Activated naive CD8-positive, alpha-beta T cell treated with anti-CD3 and anti-CD28 coated beads, Interleukin-2, amount 50 U/mL, for 24 hours (primary cell): Measurements from ENCODE around the gene WDR31.
"Not testable (repeated sequence)": the region's sequence is repeated elsewhere in the genome, so short reads cannot be mapped to it uniquely, and the experiment has no call there.

Source experiments
- ATAC-seq: fragments of 150-1000 bp; cut with Tn5 transposase; one replicate; pipeline ENCODE4 v1.10.0; 2021
- DNase-seq: peaks from one replicate; pipeline ENCODE4 v3.0.0; 2021
- H3K27ac Mint-ChIP-seq: one replicate; pipeline ENCODE4 v1.8.0; 2021; ENCODE audit warnings: mild to moderate bottlenecking, mixed read lengths
- H3K27me3 Mint-ChIP-seq: one replicate; pipeline ENCODE4 v1.8.0; 2021; ENCODE audit warnings: mixed read lengths
- H3K36me3 Mint-ChIP-seq: one replicate; pipeline ENCODE4 v1.8.0; 2021; ENCODE audit warnings: low read depth, mixed read lengths
- H3K4me1 Mint-ChIP-seq: one replicate; pipeline ENCODE4 v1.8.0; 2021; ENCODE audit warnings: mixed read lengths
- H3K4me3 Mint-ChIP-seq: one replicate; pipeline ENCODE4 v1.8.0; 2021; ENCODE audit warnings: mild to moderate bottlenecking, moderate library complexity, mixed read lengths
- H3K9me3 Mint-ChIP-seq: one replicate; pipeline ENCODE4 v1.8.0; 2021; ENCODE audit warnings: mixed read lengths

WDR31 gene

DNA sequence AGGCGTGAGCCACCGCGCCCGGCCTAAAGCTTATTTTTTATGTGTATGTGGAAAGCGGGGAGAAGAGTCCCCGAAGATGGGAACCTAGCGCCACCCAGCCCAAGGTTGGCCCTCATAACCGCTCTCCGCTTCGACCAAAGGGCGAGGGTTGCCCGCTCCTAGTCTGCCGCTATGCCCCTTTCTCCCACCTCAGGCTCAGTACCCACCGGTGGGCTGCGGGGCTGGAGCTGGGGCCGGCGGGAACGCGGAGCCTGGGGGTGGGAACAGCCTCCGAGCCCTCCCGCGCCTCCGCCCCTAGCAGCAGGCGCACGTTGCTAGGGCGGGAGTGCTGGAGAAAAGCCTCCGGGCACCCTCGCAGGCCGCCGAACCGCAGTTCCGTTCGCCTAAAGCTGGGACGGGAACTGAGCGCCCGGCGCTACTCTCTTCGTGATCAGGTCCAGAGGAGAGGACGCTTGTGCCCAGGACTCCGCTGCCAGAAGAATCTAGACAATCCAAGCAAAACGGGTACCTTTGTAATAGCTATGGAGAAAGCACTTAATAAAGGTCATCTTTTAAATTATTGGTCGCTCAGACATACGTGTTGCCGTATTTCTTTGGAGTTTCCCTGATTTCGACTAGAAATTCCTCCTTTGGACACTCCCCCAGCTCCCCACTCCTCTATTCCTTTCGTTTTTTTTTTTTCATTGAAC, at the start of gene WDR31:
Gene WDR31, minus strand, starts transcription at position 265 of the 689 bp plus-strand sequence. CDS start 8,253 bp downstream, outside the sequence.
- H3K36me3 Mint-ChIP-seq: no peaks in the 10 kb centered on the region
- H3K4me3 Mint-ChIP-seq: peak within 1 kb of the TSS; percentile 86
- H3K27ac Mint-ChIP-seq: peak within 1 kb of the TSS; percentile 53
- no peaks in the 10 kb centered on the region for H3K9me3 Mint-ChIP-seq
- peak; percentile 89 for DNase-seq
- no peaks in the 10 kb centered on the region for H3K27me3 Mint-ChIP-seq
- H3K4me1 Mint-ChIP-seq: peaks cover 35% of the 10 kb centered on the region
- peak; percentile 94 for ATAC-seq

- DNase-seq (no peak), ATAC-seq (no peak)
Measured at GRCh38 chr9:113389451-113389850, 49.4 kb upstream of the WDR31 start.

GRCh38 chr9:113388833-113389232, 48.8 kb upstream of the WDR31 start:
- Mint-ChIP-seq H3K27ac (no peak overlapping the region), H3K4me3 (no peak overlapping the region), H3K4me1 (no peaks in the 10 kb centered on the region), H3K36me3 (peaks cover 9% of the 10 kb centered on the region), H3K27me3 (no peaks in the 10 kb centered on the region), H3K9me3 (no peaks in the 10 kb centered on the region)
- DNase-seq: no peak
- no peak for ATAC-seq

More at GRCh38 chr9:113389451-113389850, 49.4 kb upstream of the WDR31 start:
- H3K27ac Mint-ChIP-seq: no peak overlapping the region
- H3K4me1 Mint-ChIP-seq: no peaks in the 10 kb centered on the region
- no peaks in the 10 kb centered on the region for H3K9me3 Mint-ChIP-seq
- peaks cover 9% of the 10 kb centered on the region for H3K36me3 Mint-ChIP-seq
- H3K27me3 Mint-ChIP-seq: no peaks in the 10 kb centered on the region
- no peak overlapping the region for H3K4me3 Mint-ChIP-seq

DNA sequence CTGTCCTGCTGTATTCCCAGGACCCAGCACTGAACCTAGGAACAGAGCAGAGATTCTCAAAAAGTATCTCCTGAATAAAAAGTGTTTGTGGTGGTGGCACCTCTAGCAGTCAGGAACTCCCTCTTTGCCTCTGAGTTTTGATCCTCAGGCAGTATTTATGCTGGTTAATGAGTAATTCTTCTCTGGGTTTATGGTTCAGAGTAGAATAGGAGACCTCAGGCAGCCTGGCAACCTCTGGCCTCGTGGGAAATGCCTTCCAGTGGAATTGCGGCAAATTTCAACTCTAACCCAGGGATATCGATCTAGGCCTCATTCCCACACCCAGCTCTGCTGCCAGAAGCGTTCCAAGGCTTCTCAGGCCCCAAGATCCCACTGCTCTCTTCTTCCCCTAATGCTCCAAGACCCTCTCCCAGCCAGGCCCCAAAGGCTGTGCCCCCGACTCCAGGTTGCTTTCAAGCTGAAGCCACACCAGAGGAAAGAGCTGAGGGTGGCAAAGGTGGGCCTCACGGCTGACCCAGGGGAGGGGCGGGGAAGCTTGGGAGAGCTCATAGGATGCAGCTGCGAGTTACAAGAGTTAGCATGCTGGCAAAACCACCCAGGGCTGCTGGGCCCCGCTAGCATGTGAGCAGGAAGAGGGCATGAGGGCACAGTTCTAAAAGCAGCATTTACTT, 47.6 kb upstream of the WDR31 start:
- H3K36me3 Mint-ChIP-seq: peaks cover 9% of the 10 kb centered on the region
- DNase-seq (no peak), ATAC-seq (no peak)
- no peaks in the 10 kb centered on the region for H3K4me1 Mint-ChIP-seq
- no peak overlapping the region for H3K4me3 Mint-ChIP-seq
- H3K27me3 Mint-ChIP-seq: no peaks in the 10 kb centered on the region
- H3K27ac Mint-ChIP-seq: no peak overlapping the region
- H3K9me3 Mint-ChIP-seq: no peaks in the 10 kb centered on the region

DNA sequence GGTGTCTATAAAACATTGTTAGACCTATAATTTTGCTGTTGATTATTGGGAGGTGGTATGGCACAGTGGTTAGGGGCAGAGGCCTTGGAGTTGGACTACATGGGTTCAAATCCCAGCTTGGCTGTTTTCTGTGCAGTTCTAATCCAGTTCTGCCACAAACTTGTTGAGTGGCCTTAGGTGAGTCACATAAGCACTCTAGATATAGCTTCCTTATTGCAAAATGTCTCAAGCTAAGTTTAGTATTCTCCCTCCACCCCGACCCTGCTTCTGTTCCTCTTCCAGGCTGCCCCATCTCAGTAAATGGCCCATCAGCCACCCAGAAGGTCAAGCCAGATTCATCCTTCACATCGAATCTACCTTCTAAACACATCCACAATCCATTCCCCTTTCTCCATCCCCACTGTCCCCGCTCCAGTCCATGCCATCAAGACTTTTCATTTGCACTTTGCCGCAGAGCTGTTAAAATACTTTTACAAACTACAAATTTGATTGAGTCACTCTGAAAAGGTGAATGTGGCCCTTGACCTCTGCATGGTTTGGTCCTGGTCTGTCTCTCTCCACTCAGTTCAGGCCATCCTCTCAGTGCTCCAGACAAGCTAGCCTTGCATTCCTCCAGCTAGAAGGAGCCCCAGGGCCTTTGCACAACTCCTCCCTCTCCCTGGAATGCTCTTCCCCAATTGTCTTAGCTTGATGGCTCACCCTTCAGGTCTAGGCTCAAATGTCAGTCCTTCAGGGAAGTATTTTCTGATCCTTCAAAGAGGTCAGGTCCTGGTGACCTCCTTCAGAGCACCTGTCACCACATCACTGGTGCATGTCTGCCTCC, 46.7 kb upstream of the WDR31 start:
- H3K27ac Mint-ChIP-seq: no peak overlapping the region
- H3K36me3 Mint-ChIP-seq: peaks cover 7% of the 10 kb centered on the region
- no peak for DNase-seq
- H3K4me3 Mint-ChIP-seq: no peak overlapping the region
- no peaks in the 10 kb centered on the region for H3K4me1 Mint-ChIP-seq
- ATAC-seq: no peak
- H3K9me3 Mint-ChIP-seq: no peaks in the 10 kb centered on the region
- no peaks in the 10 kb centered on the region for H3K27me3 Mint-ChIP-seq

GRCh38 chr9:113381909-113382411, 41.9 kb upstream of the WDR31 start:
- Mint-ChIP-seq H3K9me3 (no peaks in the 10 kb centered on the region), H3K27ac (no peak overlapping the region), H3K4me1 (peaks cover 2% of the 10 kb centered on the region), H3K27me3 (no peaks in the 10 kb centered on the region), H3K36me3 (peaks cover 4% of the 10 kb centered on the region), H3K4me3 (no peak overlapping the region)
- no peak for ATAC-seq
- no peak for DNase-seq

DNA sequence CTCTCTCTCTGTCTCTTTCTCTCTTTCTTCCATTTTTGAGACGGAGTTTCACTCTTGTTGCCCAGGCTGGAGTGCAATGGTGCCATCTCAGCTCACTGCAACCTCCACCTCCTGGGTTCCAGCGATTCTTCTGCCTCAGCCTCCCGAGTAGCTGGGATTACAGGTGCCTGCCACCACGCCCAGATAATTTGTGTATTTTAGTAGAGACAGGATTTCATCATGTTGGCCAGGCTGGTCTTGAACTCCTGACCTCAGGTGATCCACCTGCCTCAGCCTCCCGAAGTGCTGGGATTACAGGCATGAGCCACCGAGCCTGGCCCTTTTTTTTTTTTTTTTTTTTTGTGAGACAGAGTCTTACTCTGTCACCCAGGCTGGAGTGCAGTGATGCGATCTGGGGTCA, 41.4 kb upstream of the WDR31 start:
- H3K27ac Mint-ChIP-seq, H3K4me1 Mint-ChIP-seq, H3K27me3 Mint-ChIP-seq: not testable (repeated sequence)

GRCh38 chr9:113380869-113381378, 40.8 kb upstream of the WDR31 start:
- Mint-ChIP-seq H3K27me3 (no peaks in the 10 kb centered on the region), H3K36me3 (no peaks in the 10 kb centered on the region), H3K27ac (no peak overlapping the region), H3K4me3 (no peak overlapping the region), H3K9me3 (no peaks in the 10 kb centered on the region), H3K4me1 (peaks cover 3% of the 10 kb centered on the region)
- no peak for ATAC-seq
- DNase-seq: no peak

More for the DNA sequence above, 41.4 kb upstream of the WDR31 start:
- not testable (repeated sequence) for H3K9me3 Mint-ChIP-seq, H3K4me3 Mint-ChIP-seq, ATAC-seq, DNase-seq, H3K36me3 Mint-ChIP-seq

- ATAC-seq, H3K9me3 Mint-ChIP-seq, DNase-seq, H3K27me3 Mint-ChIP-seq, H3K27ac Mint-ChIP-seq, H3K36me3 Mint-ChIP-seq, H3K4me3 Mint-ChIP-seq: not testable (repeated sequence)
- peaks cover 13% of the 10 kb centered on the region for H3K4me1 Mint-ChIP-seq
Measured at GRCh38 chr9:113379829-113380210, 39.7 kb upstream of the WDR31 start.

GRCh38 chr9:113379094-113379828, 39.2 kb upstream of the WDR31 start:
- DNase-seq, H3K36me3 Mint-ChIP-seq, H3K9me3 Mint-ChIP-seq, H3K27me3 Mint-ChIP-seq, ATAC-seq, H3K27ac Mint-ChIP-seq, H3K4me3 Mint-ChIP-seq: not testable (repeated sequence)
- peaks cover 13% of the 10 kb centered on the region for H3K4me1 Mint-ChIP-seq

DNA sequence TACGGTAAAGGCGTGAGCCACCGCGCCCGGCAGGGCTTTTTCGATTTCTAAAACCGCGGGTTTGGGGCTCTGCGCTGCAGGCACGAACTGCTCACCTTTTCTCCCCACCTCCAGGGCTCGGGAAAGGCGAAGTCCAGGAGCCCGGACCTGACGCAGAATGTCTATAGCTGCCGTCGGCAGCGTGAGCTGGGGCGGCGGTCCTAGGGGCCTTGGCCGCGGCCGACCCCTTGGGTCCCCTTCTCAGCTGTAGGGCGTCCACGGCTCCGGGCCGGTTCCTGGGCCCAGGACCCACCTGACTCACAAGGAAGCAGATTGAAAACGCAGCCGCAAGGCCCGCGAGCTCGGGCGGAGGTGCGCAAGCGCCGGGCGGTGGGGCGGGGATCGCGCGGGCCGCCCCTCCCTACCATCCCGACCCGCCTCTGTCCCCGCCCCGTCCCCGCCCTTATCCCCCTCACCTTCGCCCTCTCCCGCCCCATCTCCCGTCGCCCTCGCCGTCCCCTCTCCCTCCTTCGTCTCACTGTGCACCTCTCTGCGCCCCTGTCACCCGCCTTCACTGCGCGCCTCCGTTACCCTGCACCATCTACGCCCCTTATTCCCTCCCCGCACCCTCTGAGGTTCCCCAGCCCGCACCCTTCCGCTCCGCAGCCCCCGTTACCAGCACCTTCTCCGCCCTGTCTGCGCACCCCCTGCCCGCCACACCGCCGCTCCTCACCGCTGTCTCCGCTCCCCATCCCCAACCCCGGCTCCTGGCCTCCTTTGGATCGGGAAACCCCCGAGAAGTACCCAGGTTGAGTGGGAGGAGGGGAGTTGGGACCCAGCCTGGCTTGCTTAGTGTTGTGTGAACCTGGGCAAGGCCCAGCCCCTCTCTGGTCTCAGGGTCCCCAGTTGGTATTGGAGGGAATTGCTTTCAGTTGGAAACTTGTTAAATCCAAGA, 36.8 kb upstream of the WDR31 start, which contains the start of gene HDHD3:
Gene HDHD3, minus strand, starts transcription at position 353 of the 934 bp plus-strand sequence. CDS start 2,632 bp downstream, outside the sequence.
- H3K4me3 Mint-ChIP-seq: peak within 1 kb of the TSS; percentile 78
- peaks cover 5% of the 10 kb centered on the region for H3K27me3 Mint-ChIP-seq
- ATAC-seq (peak; percentile 81), DNase-seq (peak; percentile 75)
- H3K27ac Mint-ChIP-seq: peak within 1 kb of the TSS; percentile 61
- H3K4me1 Mint-ChIP-seq: peaks cover 13% of the 10 kb centered on the region
- no peaks in the 10 kb centered on the region for H3K36me3 Mint-ChIP-seq
- H3K9me3 Mint-ChIP-seq: no peaks in the 10 kb centered on the region

DNA sequence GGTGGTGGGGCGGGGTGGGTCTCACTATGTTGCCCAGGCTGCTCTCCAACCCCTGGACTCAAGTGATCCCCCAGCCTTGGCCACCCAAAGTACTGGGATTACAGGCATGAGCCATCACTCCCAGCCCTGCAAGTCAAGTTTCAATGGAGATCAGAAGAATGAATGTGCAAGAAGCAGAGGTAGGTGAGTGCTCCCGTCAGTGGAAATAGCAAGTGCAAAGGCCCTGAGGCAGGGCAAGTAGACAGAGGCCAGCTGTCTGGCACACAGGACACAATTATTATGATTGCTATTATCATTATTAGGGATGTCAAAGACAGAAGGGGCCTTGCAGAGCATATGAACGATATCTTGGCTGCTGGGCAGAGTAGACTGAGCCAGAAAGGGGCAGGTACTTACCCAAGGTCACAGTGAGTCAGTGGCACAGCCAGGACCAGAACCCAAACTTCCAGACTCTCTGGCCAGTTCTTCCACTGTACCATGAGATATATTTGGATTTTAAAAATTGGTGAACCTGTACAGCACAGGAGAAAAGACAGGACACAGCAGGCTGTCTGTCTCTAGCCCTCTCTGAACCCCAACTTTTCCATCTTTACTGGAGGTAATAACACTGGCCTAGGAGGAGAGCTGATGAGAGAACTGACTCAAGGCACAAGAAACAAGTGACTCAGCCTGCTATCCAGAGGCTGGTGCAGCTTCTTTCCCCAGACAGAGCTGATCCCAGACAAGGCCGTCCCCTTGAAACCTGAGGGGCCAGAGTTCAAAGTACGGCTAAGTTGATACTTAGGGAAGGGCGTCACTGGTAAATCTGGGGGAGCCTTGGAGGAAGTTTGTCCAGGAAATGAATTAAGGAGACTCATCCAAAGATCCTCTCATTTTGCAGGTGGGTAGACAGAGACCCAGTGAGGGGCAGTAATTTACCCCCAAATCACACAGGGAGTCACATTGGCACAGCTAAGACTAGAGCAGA, 35.3 kb upstream of the WDR31 start:
- H3K4me3 Mint-ChIP-seq: peak overlapping the region; percentile 78
- no peaks in the 10 kb centered on the region for H3K36me3 Mint-ChIP-seq
- H3K27me3 Mint-ChIP-seq: peaks cover 5% of the 10 kb centered on the region
- H3K4me1 Mint-ChIP-seq: peaks cover 13% of the 10 kb centered on the region
- H3K9me3 Mint-ChIP-seq: no peaks in the 10 kb centered on the region
- ATAC-seq: no peak
- no peak for DNase-seq
- H3K27ac Mint-ChIP-seq: peak overlapping the region; percentile 61
